Measurements from ENCODE around the gene MIA2.
"Not testable (repeated sequence)": the region's sequence is repeated elsewhere in the genome, so short reads cannot be mapped to it uniquely, and the experiment has no call there.

The MIA2 gene

GRCh38 chr14:39342768-39343167 is 109.1 kb downstream of the MIA2 start:
- no peak for DNase-seq

- DNase-seq = no peak
Measured at GRCh38 chr14:39343614-39344013, 109.9 kb downstream of the MIA2 start.

GRCh38 chr14:39350866-39351265 is 117.2 kb downstream of the MIA2 start:
- no peak for DNase-seq

- DNase-seq = no peak
Measured at GRCh38 chr14:39351708-39352107, 118.0 kb downstream of the MIA2 start.

GRCh38 chr14:39359069-39359468 is 125.4 kb downstream of the MIA2 start:
- DNase-seq = not testable (repeated sequence)

GRCh38 chr14:39360316-39360715 is 126.6 kb downstream of the MIA2 start:
- DNase-seq = no peak

GRCh38 chr14:39361556-39361955 is 127.8 kb downstream of the MIA2 start:
- DNase-seq = not testable (repeated sequence)

GRCh38 chr14:39364509-39364908 is 130.8 kb downstream of the MIA2 start:
- DNase-seq = no peak

GRCh38 chr14:39365354-39365753 is 131.6 kb downstream of the MIA2 start:
- no peak for DNase-seq

GRCh38 chr14:39366460-39367386 is 133.0 kb downstream of the MIA2 start:
- DNase-seq = no peak

- no peak for DNase-seq
Measured at GRCh38 chr14:39367387-39367751, 133.7 kb downstream of the MIA2 start.

- DNase-seq = peak; percentile 11 to 75
Measured at GRCh38 chr14:39368261-39368959, 134.7 kb downstream of the MIA2 start.

- DNase-seq = no peak
Measured at GRCh38 chr14:39369029-39369428, 135.3 kb downstream of the MIA2 start.

GRCh38 chr14:39370415-39370814 is 136.7 kb downstream of the MIA2 start:
- DNase-seq = no peak

- no peak for DNase-seq
Measured at GRCh38 chr14:39372656-39373055, 138.9 kb downstream of the MIA2 start.

GRCh38 chr14:39374851-39375250 is 141.1 kb downstream of the MIA2 start:
- DNase-seq = no peak

GRCh38 chr14:39376667-39377403 is 143.1 kb downstream of the MIA2 start:
- no peak for DNase-seq

GRCh38 chr14:39381366-39381765 is 147.7 kb downstream of the MIA2 start:
- no peak for DNase-seq

GRCh38 chr14:39382463-39382862 is 148.7 kb downstream of the MIA2 start:
- no peak for DNase-seq

- DNase-seq = no peak
Measured at GRCh38 chr14:39383026-39383660, 149.4 kb downstream of the MIA2 start.

GRCh38 chr14:39383741-39384140 is 150.0 kb downstream of the MIA2 start:
- no peak for DNase-seq

- no peak for DNase-seq
Measured at GRCh38 chr14:39384177-39384576, 150.5 kb downstream of the MIA2 start.

GRCh38 chr14:39393289-39393688 is 159.6 kb downstream of the MIA2 start:
- no peak for DNase-seq
